Erythroblast (primary cell): ENCODE measurements around the gene RALGAPA1.

Source experiments
- GATA1 ChIP-seq: IDR thresholded peaks from 2 replicates; pipeline ENCODE4 v1.6.1; 2011; ENCODE audit warnings: low read depth, mild to moderate bottlenecking, control low read depth, low read length, moderate library complexity
- POLR2A ChIP-seq: IDR thresholded peaks from 2 replicates; pipeline ENCODE4 v1.6.1; 2011; ENCODE audit warnings: mild to moderate bottlenecking, low read length

DNA sequence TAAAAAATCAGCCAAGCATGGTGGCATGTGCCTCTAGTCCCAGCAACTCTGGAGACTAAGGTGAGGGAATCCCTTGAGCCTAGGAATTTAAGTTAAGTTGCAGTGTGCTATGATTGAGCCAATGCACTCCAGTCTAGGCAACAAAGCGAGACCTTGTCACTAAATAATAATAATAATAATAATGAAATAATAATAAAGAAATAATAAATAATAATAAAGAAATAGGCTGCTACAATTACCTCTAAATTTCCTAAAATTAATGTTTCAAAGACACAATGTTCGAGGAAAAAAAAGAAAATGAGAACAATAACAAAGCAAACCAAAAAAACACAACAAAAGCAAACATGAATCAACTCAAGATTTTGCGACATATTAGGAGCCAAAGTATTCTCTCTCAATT is 29.7 kb downstream of the RALGAPA1 start:
- TF ChIP-seq POLR2A (no peak), GATA1 (no peak)
